Peyer's patch (tissue), 4 donors: ENCODE results near the gene C12orf57.

Experiments
- CTCF ChIP-seq, 6 experiments: fragments of 450-650 bp in 4 of 6; fragments of 200-600 bp in 2 of 6; sonication (generic) in 1 of 6; IDR thresholded peaks; one replicate each; pipeline ENCODE4 v1.5.1; 2017 to 2019; ENCODE audit warnings: antibody characterized with exemption in 6 of 6, mild to moderate bottlenecking in 3 of 6, moderate library complexity in 1 of 6
- POLR2A ChIP-seq, 2 donors: fragments of 450-650 bp; IDR thresholded peaks; one replicate each; pipeline ENCODE4 v1.5.1; 2017; ENCODE audit warnings: antibody characterized with exemption in 2 of 2, mild to moderate bottlenecking in 2 of 2, moderate library complexity in 2 of 2

GRCh38 chr12:6954316-6955107, 10.7 kb downstream of the C12orf57 start:
- TF ChIP-seq CTCF (IDR thresholded peaks at IDR 0.05) (no peak), POLR2A (IDR thresholded peaks at IDR 0.05) (no peak)
